GM19328 (cell line): Measurements from ENCODE around the gene PLXNA1.

Experiments
- ATAC-seq: cut with Tn5 transposase; IDR thresholded peaks from one replicate; pipeline ENCODE4 v1.9.1; 2021; ENCODE audit warnings: mild to moderate bottlenecking, moderate library complexity; ENCODE audit not compliant: unreplicated experiment

Gene PLXNA1

GRCh38 chr3:127032296-127032990 lies 49.5 kb downstream of the PLXNA1 start:
- no peak for ATAC-seq
